GM12872 (cell line): ENCODE data around the gene TOR2A.

ENCODE experiments used
- CTCF ChIP-seq: IDR thresholded peaks from 3 replicates; pipeline ENCODE4 v1.5.1; 2011; ENCODE audit warnings: low read depth, mild to moderate bottlenecking, low read length, moderate library complexity; ENCODE audit not compliant: insufficient read depth

Gene TOR2A

GRCh38 chr9:127729522-127730256, 5.4 kb downstream of the TOR2A start:
- TF ChIP-seq CTCF = no peak

- no peak for TF ChIP-seq CTCF
Observed at GRCh38 chr9:127728808-127729207, 6.3 kb downstream of the TOR2A start.

DNA sequence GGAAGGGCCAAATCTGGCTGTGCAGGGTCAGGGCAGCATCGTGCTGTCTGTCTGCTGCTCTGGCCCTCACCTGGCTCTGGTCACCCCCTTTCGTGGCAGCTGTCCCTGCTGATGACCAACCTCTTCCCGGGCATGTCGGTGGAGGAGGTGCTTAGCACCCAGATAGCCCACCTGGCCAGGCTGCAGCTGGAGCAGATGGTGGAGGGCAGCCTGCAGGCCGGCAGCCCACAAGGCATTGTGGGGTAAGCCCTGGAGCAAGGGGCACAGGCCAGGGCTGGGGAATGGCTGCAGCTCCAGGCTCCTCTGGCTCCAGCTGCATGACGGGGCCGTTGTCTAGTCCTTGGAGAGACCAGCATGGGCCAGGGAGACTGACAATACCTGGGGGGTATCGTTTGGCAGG, 8.2 kb downstream of the TOR2A start:
- no peak for TF ChIP-seq CTCF

DNA sequence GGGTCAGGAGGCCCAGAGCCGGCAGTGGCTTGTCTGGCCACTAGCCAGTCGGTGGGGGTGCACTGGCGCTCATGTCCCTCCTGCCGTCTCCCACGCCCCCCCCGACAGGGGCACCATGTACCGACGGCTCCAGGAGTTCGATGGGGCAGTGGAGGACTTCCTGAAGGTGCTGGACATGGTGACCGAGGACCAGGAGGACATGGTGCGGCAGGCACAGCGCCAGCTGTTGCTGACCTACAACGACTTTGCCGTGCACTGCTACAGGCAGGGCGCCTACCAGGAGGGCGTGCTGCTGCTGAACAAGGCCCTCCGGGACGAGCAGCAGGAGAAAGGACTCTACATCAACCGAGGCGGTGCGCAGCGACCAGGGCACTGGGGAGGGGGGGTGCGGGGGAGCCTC, 11.1 kb downstream of the TOR2A start:
- TF ChIP-seq CTCF = no peak

GRCh38 chr9:127723444-127723843, 11.7 kb downstream of the TOR2A start:
- TF ChIP-seq CTCF = no peak

- no peak for TF ChIP-seq CTCF
Observed at GRCh38 chr9:127723013-127723412, 12.1 kb downstream of the TOR2A start.

GRCh38 chr9:127722055-127722745, 12.9 kb downstream of the TOR2A start:
- no peak for TF ChIP-seq CTCF
